Brain microvascular endothelial cell (primary cell): ENCODE measurements around the gene MYLK4.

Experiments used
- DNase-seq: peaks from one replicate; pipeline ENCODE4 v3.0.0-alpha.2; 2020
- H3K27ac ChIP-seq: fragments of 250-450 bp; sonication (Bioruptor Pico); 2 replicates; pipeline ENCODE4 v1.5.1; 2020; ENCODE audit warnings: mild to moderate bottlenecking, moderate library complexity
- H3K27me3 ChIP-seq: fragments of 250-450 bp; sonication (Bioruptor Pico); replicated peaks from 2 replicates; pipeline ENCODE4 v1.5.1; 2020; ENCODE audit warnings: mild to moderate bottlenecking
- H3K36me3 ChIP-seq: fragments of 250-450 bp; sonication (Bioruptor Pico); replicated peaks from 2 replicates; pipeline ENCODE4 v1.5.1; 2020; ENCODE audit warnings: mild to moderate bottlenecking
- H3K4me3 ChIP-seq: 2 replicates; pipeline ENCODE4 v1.5.1; 2011; ENCODE audit warnings: low read depth, mild to moderate bottlenecking, control low read depth, low read length, moderate library complexity
- CTCF ChIP-seq: IDR thresholded peaks from 2 replicates; pipeline ENCODE4 v1.5.1; 2011; ENCODE audit warnings: low read depth, mild to moderate bottlenecking, moderate library complexity, low read length, control low read depth, inconsistent platforms; ENCODE audit errors: missing control alignments
- in situ Hi-C: cut with HindIII; loops from 2 replicates; pipeline ENCODE4 v1.10.0; 2017; ENCODE audit warnings: low sequenced_read_pairs, low pct_ligation_motif_present

The MYLK4 gene

GRCh38 chr6:2753110-2753489 lies 2.4 kb upstream of the MYLK4 start:
- H3K4me3 ChIP-seq: no peak overlapping the region
- no peak for DNase-seq
- in situ Hi-C loops: no loop called here
- no peak overlapping the region for H3K27ac ChIP-seq
- H3K36me3 ChIP-seq: no peaks in the 10 kb centered on the region
- no peaks in the 10 kb centered on the region for H3K27me3 ChIP-seq
- TF ChIP-seq CTCF: no peak

- TF ChIP-seq CTCF: no peak
- Histone ChIP-seq H3K27ac (no peak overlapping the region), H3K4me3 (no peak overlapping the region), H3K36me3 (no peaks in the 10 kb centered on the region), H3K27me3 (no peaks in the 10 kb centered on the region)
- in situ Hi-C loops: no loop called here
- DNase-seq: no peak
Observed at GRCh38 chr6:2752477-2753109, 1.9 kb upstream of the MYLK4 start.

- H3K27me3 ChIP-seq: no peaks in the 10 kb centered on the region
- TF ChIP-seq CTCF: no peak
- no peak overlapping the region for H3K27ac ChIP-seq
- in situ Hi-C loops: no loop called here
- no peak for DNase-seq
- H3K4me3 ChIP-seq: no peak overlapping the region
- H3K36me3 ChIP-seq: no peaks in the 10 kb centered on the region
Observed at GRCh38 chr6:2751871-2752270, 1.1 kb upstream of the MYLK4 start.

- Histone ChIP-seq H3K4me3 (no peak overlapping the region), H3K27me3 (no peaks in the 10 kb centered on the region), H3K36me3 (no peaks in the 10 kb centered on the region), H3K27ac (no peak overlapping the region)
- peak; percentile 91 for TF ChIP-seq CTCF
- in situ Hi-C loops: no loop called here
- DNase-seq: peak; percentile 51
Observed at GRCh38 chr6:2749969-2750600, 637 bp downstream of the MYLK4 start.

- in situ Hi-C loops: no loop called here
- no peak overlapping the region for H3K27ac ChIP-seq
- DNase-seq: no peak
- no peak for TF ChIP-seq CTCF
- H3K27me3 ChIP-seq: no peaks in the 10 kb centered on the region
- no peaks in the 10 kb centered on the region for H3K36me3 ChIP-seq
- H3K4me3 ChIP-seq: no peak overlapping the region
Observed at GRCh38 chr6:2748183-2748582, 2.5 kb downstream of the MYLK4 start.
